HepG2 (cell line): ENCODE results near the gene XPOT. TPM values are rescaled to one million over a fixed set of nuclear protein-coding genes. Genes with fewer than 3 reads are reported as not detected.
A peak's percentile ranks its signal among the peaks of the same experiment; 100 is the strongest.

ENCODE experiments used
- DR1 ChIP-seq: sonication (generic); formaldehyde crosslinking; IDR thresholded peaks from 2 replicates; pipeline ENCODE4 v1.8.0; 2021; ENCODE audit warnings: mild to moderate bottlenecking, missing genetic modification reagents, inconsistent platforms
- HCFC1 ChIP-seq: fragments of 150-350 bp; IDR thresholded peaks from 2 replicates; pipeline ENCODE4 v1.6.1; 2014; ENCODE audit warnings: low read depth, low read length
- KLF16 ChIP-seq, 2 experiments: sonication (generic) in 1 of 2; formaldehyde crosslinking in 1 of 2; IDR thresholded peaks; 2 replicates each; pipeline versions ENCODE4 v1.6.1 to v1.8.0; 2016 to 2023; ENCODE audit warnings: missing genetic modification reagents in 2 of 2, missing compliant biosample characterization in 1 of 2
- MAFK ChIP-seq, 2 experiments: IDR thresholded peaks in 1 of 2; conservative IDR thresholded peaks in 1 of 2; 2 replicates each; pipeline ENCODE4 v1.6.1; 2011; ENCODE audit warnings: improper control_type of control experiment in 2 of 2, low read length in 2 of 2
- PHF20 ChIP-seq: sonication (generic); formaldehyde crosslinking; IDR thresholded peaks from 2 replicates; pipeline ENCODE4 v1.5.0; 2020; ENCODE audit warnings: mild to moderate bottlenecking, missing genetic modification reagents
- POGZ ChIP-seq: sonication (generic); formaldehyde crosslinking; IDR thresholded peaks from 2 replicates; pipeline ENCODE4 v1.4.0; 2020; ENCODE audit warnings: mild to moderate bottlenecking, missing genetic modification reagents
- POLR2A ChIP-seq, 2 experiments: IDR thresholded peaks; 2 replicates each; pipeline ENCODE4 v1.6.1; 2011; ENCODE audit warnings: low read depth in 2 of 2, low read length in 2 of 2, mild to moderate bottlenecking in 1 of 2, moderate library complexity in 1 of 2; ENCODE audit not compliant: insufficient read depth in 1 of 2
- POLR2G ChIP-seq: fragments of 200-400 bp; formaldehyde crosslinking; IDR thresholded peaks from 2 replicates; pipeline ENCODE4 v1.6.1; 2018; ENCODE audit warnings: mild to moderate bottlenecking, low read depth, low read length, moderate library complexity
- ZBTB42 ChIP-seq: sonication (generic); formaldehyde crosslinking; IDR thresholded peaks from 2 replicates; pipeline ENCODE4 v1.5.0; 2020; ENCODE audit warnings: mild to moderate bottlenecking, missing genetic modification reagents
- ZKSCAN8 ChIP-seq: IDR thresholded peaks from 2 replicates; pipeline ENCODE4 v1.6.1; 2016; ENCODE audit warnings: borderline replicate concordance, missing genetic modification reagents, missing compliant biosample characterization
- ZNF143 ChIP-seq: sonication (generic); formaldehyde crosslinking; IDR thresholded peaks from 2 replicates; pipeline ENCODE4 v1.4.0; 2020; ENCODE audit warnings: missing genetic modification reagents
- ZNF709 ChIP-seq: sonication (generic); formaldehyde crosslinking; IDR thresholded peaks from 2 replicates; pipeline ENCODE4 v1.5.0; 2020; ENCODE audit warnings: mild to moderate bottlenecking, missing genetic modification reagents
- ZNF878 ChIP-seq: sonication (generic); formaldehyde crosslinking; IDR thresholded peaks from 2 replicates; pipeline ENCODE4 v1.8.1; 2023; ENCODE audit warnings: mild to moderate bottlenecking, missing genetic modification reagents, moderate library complexity
- polyA plus RNA-seq, 8 experiments: library from polyadenylated mRNA; depleted of rRNA in 3 of 8; stranded (reverse) in 7 of 8; unstranded in 1 of 8; fragments of >200 nt; fragmentation: Illumina TruSeq in 4 of 8; extraction: Trizol in 4 of 8; gene quantifications; 2 replicates each; pipeline versions ENCODE4 v1.2.1 to v1.2.3, GENCODE V29; 2011 to 2016; ENCODE audit warnings: low read depth in 4 of 8, missing spikeins in 1 of 8, mixed read lengths in 1 of 8; ENCODE audit not compliant: insufficient read depth in 1 of 8
- total RNA-seq, 5 experiments: library from RNA; depleted of rRNA; stranded (reverse); fragments of >200 nt; fragmentation: Illumina TruSeq; extraction: Trizol; gene quantifications; 2 replicates each; pipeline ENCODE4 v1.2.3, GENCODE V29; 2016; ENCODE audit warnings: low read depth in 1 of 5
- TF ChIP-seq, protein P1 (sequence below): sonication (generic); formaldehyde crosslinking; IDR thresholded peaks from 2 replicates; pipeline ENCODE4 v1.8.0; 2022; ENCODE audit warnings: mild to moderate bottlenecking, missing genetic modification reagents, moderate library complexity
- TF ChIP-seq, protein P2 (sequence below): sonication (generic); formaldehyde crosslinking; IDR thresholded peaks from 2 replicates; pipeline ENCODE4 v1.4.0; 2020; ENCODE audit warnings: missing genetic modification reagents
- TF ChIP-seq, protein P3 (sequence below): IDR thresholded peaks from 2 replicates; pipeline ENCODE4 v1.6.1; 2016
- TF ChIP-seq, protein P4 (sequence below): IDR thresholded peaks from 2 replicates; pipeline ENCODE4 v1.6.1; 2016; ENCODE audit warnings: mild to moderate bottlenecking, missing biosample characterization, missing genetic modification reagents
- TF ChIP-seq, protein P5 (sequence below): sonication (generic); formaldehyde crosslinking; IDR thresholded peaks from 2 replicates; pipeline ENCODE4 v1.5.1; 2020; ENCODE audit warnings: mild to moderate bottlenecking, missing genetic modification reagents, moderate library complexity

The XPOT gene
- total and polyA plus RNA-seq, 2 of the 13 experiments (the other 11 are each of a cell fraction or from before 2014, with no cell fraction given) = 93.8 to 102 TPM

DNA sequence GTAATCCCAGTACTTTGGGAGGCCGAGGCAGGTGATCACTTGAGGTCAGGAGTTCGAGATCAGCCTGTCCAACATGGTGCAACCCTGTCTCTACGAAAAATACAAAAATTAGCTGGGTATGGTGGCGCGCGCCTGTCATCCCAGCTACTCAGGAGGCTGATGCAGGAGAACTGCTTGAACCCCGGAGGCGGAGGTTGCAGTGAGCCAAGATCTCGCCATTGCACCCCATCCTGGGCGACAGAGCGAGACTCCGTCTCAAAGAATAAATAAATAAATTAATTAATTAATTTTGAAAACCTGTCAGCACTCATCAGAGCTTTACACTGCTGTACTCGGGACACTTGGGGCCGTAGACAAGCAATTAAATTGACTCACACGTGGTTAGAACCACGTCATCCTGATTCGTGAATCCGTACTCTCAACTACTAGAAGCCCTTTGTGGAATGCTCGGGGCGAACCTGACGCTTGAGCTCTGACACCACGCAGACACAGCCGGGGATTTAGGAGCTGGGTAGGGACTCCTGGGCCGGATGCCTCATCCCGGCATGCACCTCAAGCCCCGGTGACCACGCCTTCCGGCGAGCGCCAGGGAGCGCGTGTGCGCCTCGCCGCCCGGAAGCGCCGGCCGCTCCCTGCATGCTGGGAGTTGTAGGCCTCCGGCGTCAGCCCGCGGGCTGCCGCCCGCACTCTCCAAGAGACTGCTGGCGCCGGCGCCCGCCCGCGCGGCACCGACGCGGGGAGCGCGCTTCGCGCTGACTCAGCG lies at the start of gene XPOT (continued):
- TF ChIP-seq, protein P1, sequence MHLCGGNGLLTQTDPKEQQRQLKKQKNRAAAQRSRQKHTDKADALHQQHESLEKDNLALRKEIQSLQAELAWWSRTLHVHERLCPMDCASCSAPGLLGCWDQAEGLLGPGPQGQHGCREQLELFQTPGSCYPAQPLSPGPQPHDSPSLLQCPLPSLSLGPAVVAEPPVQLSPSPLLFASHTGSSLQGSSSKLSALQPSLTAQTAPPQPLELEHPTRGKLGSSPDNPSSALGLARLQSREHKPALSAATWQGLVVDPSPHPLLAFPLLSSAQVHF (CRISPR knock-in tag) = 0 out of 2 replicates have a peak, but pooled peaks have one; percentile 14
- TF ChIP-seq, protein P2, sequence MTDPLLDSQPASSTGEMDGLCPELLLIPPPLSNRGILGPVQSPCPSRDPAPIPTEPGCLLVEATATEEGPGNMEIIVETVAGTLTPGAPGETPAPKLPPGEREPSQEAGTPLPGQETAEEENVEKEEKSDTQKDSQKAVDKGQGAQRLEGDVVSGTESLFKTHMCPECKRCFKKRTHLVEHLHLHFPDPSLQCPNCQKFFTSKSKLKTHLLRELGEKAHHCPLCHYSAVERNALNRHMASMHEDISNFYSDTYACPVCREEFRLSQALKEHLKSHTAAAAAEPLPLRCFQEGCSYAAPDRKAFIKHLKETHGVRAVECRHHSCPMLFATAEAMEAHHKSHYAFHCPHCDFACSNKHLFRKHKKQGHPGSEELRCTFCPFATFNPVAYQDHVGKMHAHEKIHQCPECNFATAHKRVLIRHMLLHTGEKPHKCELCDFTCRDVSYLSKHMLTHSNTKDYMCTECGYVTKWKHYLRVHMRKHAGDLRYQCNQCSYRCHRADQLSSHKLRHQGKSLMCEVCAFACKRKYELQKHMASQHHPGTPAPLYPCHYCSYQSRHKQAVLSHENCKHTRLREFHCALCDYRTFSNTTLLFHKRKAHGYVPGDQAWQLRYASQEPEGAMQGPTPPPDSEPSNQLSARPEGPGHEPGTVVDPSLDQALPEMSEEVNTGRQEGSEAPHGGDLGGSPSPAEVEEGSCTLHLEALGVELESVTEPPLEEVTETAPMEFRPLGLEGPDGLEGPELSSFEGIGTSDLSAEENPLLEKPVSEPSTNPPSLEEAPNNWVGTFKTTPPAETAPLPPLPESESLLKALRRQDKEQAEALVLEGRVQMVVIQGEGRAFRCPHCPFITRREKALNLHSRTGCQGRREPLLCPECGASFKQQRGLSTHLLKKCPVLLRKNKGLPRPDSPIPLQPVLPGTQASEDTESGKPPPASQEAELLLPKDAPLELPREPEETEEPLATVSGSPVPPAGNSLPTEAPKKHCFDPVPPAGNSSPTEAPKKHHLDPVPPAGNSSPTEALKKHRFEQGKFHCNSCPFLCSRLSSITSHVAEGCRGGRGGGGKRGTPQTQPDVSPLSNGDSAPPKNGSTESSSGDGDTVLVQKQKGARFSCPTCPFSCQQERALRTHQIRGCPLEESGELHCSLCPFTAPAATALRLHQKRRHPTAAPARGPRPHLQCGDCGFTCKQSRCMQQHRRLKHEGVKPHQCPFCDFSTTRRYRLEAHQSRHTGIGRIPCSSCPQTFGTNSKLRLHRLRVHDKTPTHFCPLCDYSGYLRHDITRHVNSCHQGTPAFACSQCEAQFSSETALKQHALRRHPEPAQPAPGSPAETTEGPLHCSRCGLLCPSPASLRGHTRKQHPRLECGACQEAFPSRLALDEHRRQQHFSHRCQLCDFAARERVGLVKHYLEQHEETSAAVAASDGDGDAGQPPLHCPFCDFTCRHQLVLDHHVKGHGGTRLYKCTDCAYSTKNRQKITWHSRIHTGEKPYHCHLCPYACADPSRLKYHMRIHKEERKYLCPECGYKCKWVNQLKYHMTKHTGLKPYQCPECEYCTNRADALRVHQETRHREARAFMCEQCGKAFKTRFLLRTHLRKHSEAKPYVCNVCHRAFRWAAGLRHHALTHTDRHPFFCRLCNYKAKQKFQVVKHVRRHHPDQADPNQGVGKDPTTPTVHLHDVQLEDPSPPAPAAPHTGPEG (CRISPR knock-in tag) = peak; percentile 99
- TF ChIP-seq DR1 (CRISPR knock-in tag) (0 out of 2 replicates have a peak, but pooled peaks have one; percentile 12), ZBTB42 (CRISPR knock-in tag) (no peak), POLR2A (IDR thresholded peaks at IDR 0.05; ENCODE audit: insufficient read depth in 1 of 2, low read depth in 2 of 2, low read length in 2 of 2) (peak; percentile 84 to 93), ZKSCAN8 (CRISPR knock-in tag) (no peak; the same call in 1 of the 2 replicates), POGZ (CRISPR knock-in tag) (peak; percentile 67; the same call in 1 of the 2 replicates), ZNF709 (0 out of 2 replicates have a peak, but pooled peaks have one; percentile 10), KLF16 (CRISPR knock-in tag; IDR thresholded peaks at IDR 0.05) (peak in 1 of 2 experiments; percentile 36; a peak in 1 of 4 replicates), PHF20 (CRISPR knock-in tag) (peak; percentile 86), POLR2G (peak; percentile 93), HCFC1 (peak; percentile 87), ZNF878 (CRISPR knock-in tag) (no peak), ZNF143 (CRISPR knock-in tag) (peak; percentile 92), MAFK (conservative IDR thresholded peaks at IDR 0.05 in 1 of 2, IDR thresholded peaks at IDR 0.05 in 1 of 2; ENCODE audit: low read length in 2 of 2) (peak in 1 of 2 experiments; percentile 26; a peak in 2 of 4 replicates)
- TF ChIP-seq, protein P3, sequence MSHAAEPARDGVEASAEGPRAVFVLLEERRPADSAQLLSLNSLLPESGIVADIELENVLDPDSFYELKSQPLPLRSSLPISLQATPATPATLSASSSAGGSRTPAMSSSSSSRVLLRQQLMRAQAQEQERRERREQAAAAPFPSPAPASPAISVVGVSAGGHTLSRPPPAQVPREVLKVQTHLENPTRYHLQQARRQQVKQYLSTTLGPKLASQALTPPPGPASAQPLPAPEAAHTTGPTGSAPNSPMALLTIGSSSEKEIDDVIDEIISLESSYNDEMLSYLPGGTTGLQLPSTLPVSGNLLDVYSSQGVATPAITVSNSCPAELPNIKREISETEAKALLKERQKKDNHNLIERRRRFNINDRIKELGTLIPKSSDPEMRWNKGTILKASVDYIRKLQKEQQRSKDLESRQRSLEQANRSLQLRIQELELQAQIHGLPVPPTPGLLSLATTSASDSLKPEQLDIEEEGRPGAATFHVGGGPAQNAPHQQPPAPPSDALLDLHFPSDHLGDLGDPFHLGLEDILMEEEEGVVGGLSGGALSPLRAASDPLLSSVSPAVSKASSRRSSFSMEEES (CRISPR knock-in tag) = peak; percentile 37
- TF ChIP-seq, protein P4, sequence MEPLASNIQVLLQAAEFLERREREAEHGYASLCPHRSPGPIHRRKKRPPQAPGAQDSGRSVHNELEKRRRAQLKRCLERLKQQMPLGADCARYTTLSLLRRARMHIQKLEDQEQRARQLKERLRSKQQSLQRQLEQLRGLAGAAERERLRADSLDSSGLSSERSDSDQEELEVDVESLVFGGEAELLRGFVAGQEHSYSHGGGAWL (CRISPR knock-in tag) = peak; percentile 15
- TF ChIP-seq, protein P5, sequence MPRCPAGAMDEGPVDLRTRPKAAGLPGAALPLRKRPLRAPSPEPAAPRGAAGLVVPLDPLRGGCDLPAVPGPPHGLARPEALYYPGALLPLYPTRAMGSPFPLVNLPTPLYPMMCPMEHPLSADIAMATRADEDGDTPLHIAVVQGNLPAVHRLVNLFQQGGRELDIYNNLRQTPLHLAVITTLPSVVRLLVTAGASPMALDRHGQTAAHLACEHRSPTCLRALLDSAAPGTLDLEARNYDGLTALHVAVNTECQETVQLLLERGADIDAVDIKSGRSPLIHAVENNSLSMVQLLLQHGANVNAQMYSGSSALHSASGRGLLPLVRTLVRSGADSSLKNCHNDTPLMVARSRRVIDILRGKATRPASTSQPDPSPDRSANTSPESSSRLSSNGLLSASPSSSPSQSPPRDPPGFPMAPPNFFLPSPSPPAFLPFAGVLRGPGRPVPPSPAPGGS (CRISPR knock-in tag) = 0 out of 2 replicates have a peak, but pooled peaks have one; percentile 12
